Astrocyte (in vitro differentiated cells and primary cell): ENCODE data around the gene CTLA4.

Experiments
- CTCF ChIP-seq: IDR thresholded peaks from 2 replicates; pipeline ENCODE4 v1.5.1; 2011; ENCODE audit warnings: low read depth, mild to moderate bottlenecking, inconsistent platforms, low read length, moderate library complexity; ENCODE audit not compliant: insufficient read depth
- EZH2 ChIP-seq: IDR thresholded peaks from 2 replicates; pipeline ENCODE4 v1.6.1; 2012; ENCODE audit warnings: mild to moderate bottlenecking, low read length, inconsistent platforms; ENCODE audit not compliant: insufficient read depth

GRCh38 chr2:203819434-203820133 is 48.0 kb upstream of the CTLA4 start:
- no peak for TF ChIP-seq CTCF
- TF ChIP-seq EZH2: no peak
